KBM-7 (cell line): ENCODE measurements around the gene EML1.
A peak's percentile ranks its signal among the peaks of the same experiment; 100 is the strongest.

ENCODE experiments used
- DNase-seq: peaks from one replicate; pipeline ENCODE4 v3.0.0-alpha.2; 2015
- in situ Hi-C: fragments of 300-500 bp; cut with MboI; formaldehyde crosslinking; loops from 2 replicates; pipeline ENCODE4 v1.14.3; 2020; ENCODE audit warnings: low sequenced_read_pairs, low pct_unique_long_range_greater_than_20kb, mixed read lengths

EML1 gene

DNA sequence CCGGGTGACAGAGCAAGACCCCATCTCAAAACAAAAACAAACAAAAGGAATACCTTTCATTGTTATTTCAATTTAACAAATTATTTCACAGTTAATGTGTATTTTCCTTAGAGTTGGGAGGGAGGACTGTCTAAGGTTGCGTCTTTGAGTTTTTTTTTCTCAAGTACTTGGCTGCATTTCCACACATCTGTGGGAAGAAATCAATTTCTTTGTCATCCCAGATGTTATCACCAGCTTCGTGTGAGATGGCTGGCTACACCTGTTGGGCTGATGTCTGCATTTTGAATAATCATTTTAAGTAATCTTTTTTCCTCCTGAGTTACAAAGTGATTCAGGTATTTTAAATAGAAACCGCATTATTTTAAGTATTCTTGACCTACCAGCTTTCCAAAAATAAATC lies 59.4 kb downstream of the EML1 start:
- no peak for DNase-seq
- in situ Hi-C loops, result no loop called here

- no peak for DNase-seq
- in situ Hi-C loops, result no loop called here
These were observed 60.0 kb downstream of the EML1 start for GRCh38 chr14:99853206-99853605.

- in situ Hi-C loops, result no loop called here
- DNase-seq, result no peak
These were observed 61.6 kb downstream of the EML1 start for GRCh38 chr14:99854831-99855230.

DNA sequence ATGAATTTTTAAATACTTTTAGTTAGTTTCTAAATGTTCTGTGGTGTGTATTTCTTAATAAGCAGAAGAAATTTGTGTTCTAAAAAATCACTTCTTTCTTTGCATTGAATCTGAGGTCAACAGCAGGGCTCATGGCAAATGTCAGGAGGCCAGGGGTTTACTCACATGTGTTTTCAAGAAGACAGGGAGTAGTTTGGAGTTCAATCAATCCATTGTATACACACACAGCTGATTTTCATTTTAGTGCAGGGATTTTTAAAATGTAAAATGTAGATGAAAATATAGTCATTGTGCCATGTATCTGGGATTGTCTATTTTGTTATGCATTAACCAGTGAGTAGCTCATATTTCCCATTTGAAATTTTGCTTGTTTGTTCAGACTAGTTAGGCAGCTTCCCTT lies 62.1 kb downstream of the EML1 start:
- in situ Hi-C loops, result no loop called here

DNA sequence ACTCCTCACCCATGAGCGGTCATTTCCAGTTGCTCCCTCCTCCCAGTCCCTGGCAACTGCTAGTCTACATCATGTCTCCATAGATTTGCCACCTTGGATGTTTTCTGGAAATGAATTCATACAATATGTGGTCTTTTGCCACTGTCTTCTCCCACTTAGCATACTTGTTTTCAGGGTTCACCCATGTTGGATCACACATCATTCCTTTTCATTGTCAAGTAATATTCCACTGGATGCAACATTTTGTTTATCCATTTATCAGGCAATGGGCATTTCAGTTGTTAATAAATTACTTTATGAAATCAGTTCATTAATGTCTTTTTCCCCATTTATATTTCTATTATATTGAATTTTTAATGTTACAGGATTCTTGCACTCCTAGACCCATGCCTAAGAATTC lies 64.3 kb downstream of the EML1 start:
- DNase-seq, result no peak
- in situ Hi-C loops, result no loop called here

More for the DNA sequence above, 62.1 kb downstream of the EML1 start:
- DNase-seq, result no peak

GRCh38 chr14:99860219-99860618 lies 67.0 kb downstream of the EML1 start:
- in situ Hi-C loops, result no loop called here
- DNase-seq, result peak; percentile 8

GRCh38 chr14:99862136-99862535 lies 68.9 kb downstream of the EML1 start:
- in situ Hi-C loops, result no loop called here
- no peak for DNase-seq

DNA sequence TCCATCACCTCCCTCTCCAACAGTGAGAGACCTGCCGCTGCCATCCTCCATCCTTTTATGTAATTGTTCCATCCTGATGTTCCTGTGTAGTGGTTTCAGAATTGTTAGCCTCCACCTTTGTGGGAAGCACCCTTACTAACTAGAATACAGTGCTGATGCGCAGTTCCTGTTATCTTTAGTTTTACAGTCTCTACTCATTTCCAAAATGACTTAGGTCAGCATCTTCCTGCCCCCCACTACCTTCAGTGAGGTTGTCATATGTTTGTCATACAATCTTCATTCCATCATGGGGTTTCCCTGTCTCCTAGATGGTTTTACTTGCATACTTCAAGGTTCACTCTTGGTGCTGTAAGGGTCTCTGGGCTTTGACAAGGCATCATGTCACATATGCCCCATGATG lies 69.8 kb downstream of the EML1 start:
- in situ Hi-C loops, result no loop called here
- no peak for DNase-seq

- in situ Hi-C loops, result no loop called here
- no peak for DNase-seq
These were observed 72.2 kb downstream of the EML1 start for GRCh38 chr14:99865408-99865807.

DNA sequence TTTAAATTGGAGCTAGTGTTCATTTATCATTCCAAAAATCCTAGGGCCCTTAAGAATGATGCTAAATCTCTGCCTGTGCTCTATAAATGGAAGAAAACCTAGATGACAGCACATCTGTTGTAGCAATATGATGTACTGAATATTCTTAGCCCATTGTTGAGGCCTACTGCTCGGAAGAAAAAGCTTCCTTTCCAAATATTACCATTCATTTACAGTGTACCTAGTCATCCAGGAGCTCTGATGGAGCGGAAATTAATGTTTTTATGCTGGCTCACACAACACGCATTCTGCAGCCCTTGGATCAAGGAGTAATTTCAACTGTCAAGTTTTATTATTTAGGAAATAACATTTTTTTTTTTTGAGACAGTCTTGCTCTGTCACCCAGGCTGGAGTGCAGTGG lies 77.4 kb downstream of the EML1 start:
- in situ Hi-C loops, result no loop called here
- no peak for DNase-seq

DNA sequence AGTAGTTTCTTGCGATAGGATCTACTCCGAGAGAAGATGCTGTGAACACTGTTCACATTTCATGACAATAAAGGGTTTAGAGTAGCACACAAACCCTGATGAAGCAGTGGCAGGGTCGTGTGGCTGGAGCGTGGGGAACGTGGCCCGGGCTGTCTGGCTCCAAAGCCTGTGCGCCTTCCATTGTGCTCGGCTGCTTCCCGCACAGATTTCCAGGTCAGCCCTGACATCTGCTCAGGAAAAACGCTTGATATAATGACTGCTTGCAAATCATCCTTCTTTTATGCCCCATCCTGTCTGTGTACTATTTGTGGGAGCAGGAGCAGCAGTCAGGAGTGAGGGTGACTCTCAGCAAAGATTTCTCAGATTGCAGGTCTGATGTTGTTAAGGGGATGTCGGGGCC lies 78.6 kb downstream of the EML1 start:
- DNase-seq, result no peak
- in situ Hi-C loops, result no loop called here

DNA sequence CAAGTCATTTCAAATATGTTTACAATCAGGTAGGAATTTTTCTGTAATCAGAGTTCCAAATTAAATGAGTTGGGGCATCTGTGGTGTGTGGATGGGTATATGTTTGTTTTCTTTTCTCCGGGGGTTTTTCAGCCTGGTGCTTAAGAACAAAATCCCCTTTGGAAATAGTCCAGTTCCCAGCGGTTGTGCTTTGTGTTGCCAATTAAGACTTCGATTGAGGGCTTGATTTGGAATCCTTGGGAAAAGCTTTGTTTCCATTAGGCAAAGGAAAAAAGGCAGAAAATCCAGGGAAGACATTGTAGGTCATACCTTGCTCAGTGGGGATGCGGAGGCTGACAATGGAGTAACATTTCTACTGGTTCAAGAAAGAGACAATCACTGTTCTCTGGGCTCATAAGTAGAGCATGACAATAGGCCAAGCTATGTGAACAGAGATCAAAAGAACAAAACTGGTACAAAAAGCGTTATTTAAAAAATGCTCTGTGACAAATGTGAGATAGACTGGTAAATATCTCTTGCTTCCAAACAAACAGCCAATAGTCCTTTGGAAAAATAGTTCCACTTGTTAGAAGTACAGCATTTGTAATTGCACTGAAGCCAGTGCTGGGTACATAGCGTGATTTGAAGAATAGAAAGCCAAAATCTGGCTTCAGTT lies 79.7 kb downstream of the EML1 start:
- DNase-seq, result no peak
- in situ Hi-C loops, result no loop called here

- no peak for DNase-seq
- in situ Hi-C loops, result no loop called here
These were observed 80.4 kb downstream of the EML1 start for GRCh38 chr14:99873653-99874052.

GRCh38 chr14:99874306-99874705 lies 81.1 kb downstream of the EML1 start:
- DNase-seq, result no peak

GRCh38 chr14:99875421-99875820 lies 82.2 kb downstream of the EML1 start:
- in situ Hi-C loops, result loop anchor here (25.0 kb wide), 1 partner anchor 363 kb away; no protein-coding TSS in a partner anchor
- no peak for DNase-seq

More at GRCh38 chr14:99874306-99874705, 81.1 kb downstream of the EML1 start:
- in situ Hi-C loops, result no loop called here

GRCh38 chr14:99875836-99876235 lies 82.6 kb downstream of the EML1 start:
- DNase-seq, result no peak
- in situ Hi-C loops, result loop anchor here (25.0 kb wide), 1 partner anchor 364 kb away; no protein-coding TSS in a partner anchor

DNA sequence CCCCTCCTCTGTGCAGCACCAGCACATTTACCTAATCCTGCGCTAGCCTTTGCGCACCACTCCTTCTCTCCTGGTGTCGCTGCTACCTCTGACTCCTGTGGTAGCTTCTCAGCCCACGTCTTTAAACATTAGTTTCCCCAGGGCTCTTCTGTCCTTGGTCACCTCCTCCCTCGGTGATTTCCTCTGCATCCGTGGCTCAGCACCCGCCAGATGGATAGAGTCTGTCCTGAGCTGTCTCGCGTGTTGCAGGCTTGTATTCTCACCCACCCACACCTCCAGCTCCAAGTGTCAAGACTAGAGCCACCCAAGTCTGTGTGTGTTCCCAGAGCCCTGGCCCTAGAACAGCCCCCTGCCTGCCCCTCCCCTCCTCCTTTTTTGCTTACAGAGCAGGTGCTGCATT lies 83.2 kb downstream of the EML1 start:
- in situ Hi-C loops, result loop anchor here (25.0 kb wide), 1 partner anchor 364 kb away; no protein-coding TSS in a partner anchor
- no peak for DNase-seq

DNA sequence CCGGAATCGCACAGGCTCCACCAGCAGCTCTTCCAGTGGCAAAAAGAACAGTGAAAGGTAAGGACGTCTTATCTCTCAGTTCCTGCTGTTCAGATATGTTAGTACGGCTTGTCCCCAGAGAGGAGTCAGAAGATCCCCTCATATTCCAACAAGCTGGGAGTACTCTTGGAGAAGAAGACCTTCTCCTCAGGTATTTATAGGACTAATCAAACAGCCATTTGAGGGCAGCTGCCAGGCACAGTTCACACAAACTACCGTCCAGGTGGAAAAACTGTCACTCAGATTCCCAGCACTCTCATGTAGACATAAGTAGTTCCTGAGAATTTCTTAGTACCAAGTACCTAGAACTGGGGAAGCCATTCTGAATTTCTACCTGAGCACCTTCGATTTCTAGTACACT lies 85.3 kb downstream of the EML1 start:
- no peak for DNase-seq
- in situ Hi-C loops, result loop anchor here (25.0 kb wide), 1 partner anchor 366 kb away; no protein-coding TSS in a partner anchor

- no peak for DNase-seq
These were observed 86.4 kb downstream of the EML1 start for GRCh38 chr14:99879401-99880295.

More at GRCh38 chr14:99879401-99880295, 86.4 kb downstream of the EML1 start:
- in situ Hi-C loops, result loop anchor here (25.0 kb wide), 1 partner anchor 367 kb away; no protein-coding TSS in a partner anchor
